SIG-M5 (cell line): ENCODE data around the gene NRK.
"Not testable (repeated sequence)": the region's sequence is repeated elsewhere in the genome, so short reads cannot be mapped to it uniquely, and the experiment has no call there.

Experiments
- DNase-seq: peaks from one replicate; lab custom pipeline; 2025; lab: John Stamatoyannopoulos, UW

NRK gene

GRCh38 chrX:105822138-105823091 lies at the start of gene NRK:
TSS of gene NRK (plus strand) at chrX:105822539. CDS start at chrX:105822846, 307 bp downstream.
- DNase-seq: no peak

- no peak for DNase-seq
These were observed 48.5 kb upstream of the NRK start for GRCh38 chrX:105773801-105774200.

GRCh38 chrX:105775679-105776078 lies 46.7 kb upstream of the NRK start:
- DNase-seq: no peak

- DNase-seq: no peak
These were observed 40.5 kb upstream of the NRK start for GRCh38 chrX:105781804-105782203.

GRCh38 chrX:105796877-105797276 lies 25.5 kb upstream of the NRK start:
- DNase-seq: not testable (repeated sequence)

- DNase-seq: no peak
These were observed 18.4 kb upstream of the NRK start for GRCh38 chrX:105803891-105804290.

- DNase-seq: not testable (repeated sequence)
These were observed 16.7 kb upstream of the NRK start for GRCh38 chrX:105805655-105806054.

GRCh38 chrX:105816517-105816916 lies 5.8 kb upstream of the NRK start:
- DNase-seq: no peak

- DNase-seq: no peak
These were observed 2.1 kb upstream of the NRK start for GRCh38 chrX:105820247-105820646.

- DNase-seq: no peak
These were observed 743 bp upstream of the NRK start for GRCh38 chrX:105821471-105822121.

GRCh38 chrX:105823092-105823455 lies 735 bp downstream of the NRK start:
- DNase-seq: no peak

GRCh38 chrX:105829011-105829410 lies 6.7 kb downstream of the NRK start:
- no peak for DNase-seq

- DNase-seq: no peak
These were observed 14.9 kb downstream of the NRK start for GRCh38 chrX:105837232-105837631.

GRCh38 chrX:105845631-105846030 lies 23.3 kb downstream of the NRK start:
- DNase-seq: no peak

- DNase-seq: not testable (repeated sequence)
These were observed 27.8 kb downstream of the NRK start for GRCh38 chrX:105850100-105850499.

- DNase-seq: no peak
These were observed 43.4 kb downstream of the NRK start for GRCh38 chrX:105865709-105866108.

GRCh38 chrX:105869701-105870100 lies 47.4 kb downstream of the NRK start:
- no peak for DNase-seq

GRCh38 chrX:105870445-105870844 lies 48.1 kb downstream of the NRK start:
- DNase-seq: no peak

- DNase-seq: no peak
These were observed 50.6 kb downstream of the NRK start for GRCh38 chrX:105872941-105873340.

GRCh38 chrX:105874790-105875189 lies 52.5 kb downstream of the NRK start:
- no peak for DNase-seq

GRCh38 chrX:105876658-105877057 lies 54.3 kb downstream of the NRK start:
- DNase-seq: no peak

- DNase-seq: no peak
These were observed 58.2 kb downstream of the NRK start for GRCh38 chrX:105880491-105880890.

GRCh38 chrX:105882581-105883275 lies 60.4 kb downstream of the NRK start:
- no peak for DNase-seq
